HEK293 (cell line): ENCODE results near the gene GET3.
"Not testable (repeated sequence)": the region's sequence is repeated elsewhere in the genome, so short reads cannot be mapped to it uniquely, and the experiment has no call there.

Source experiments
- CTCF ChIA-PET: fragments of 350-600 bp; formaldehyde crosslinking; extraction: SDS; loops from one replicate; lab custom pipeline; 2021; ENCODE audit warnings: antibody characterized with exemption; lab: Yijun Ruan, JAX
- POLR2A ChIA-PET: fragments of 300-600 bp; formaldehyde crosslinking; extraction: SDS; loops from one replicate; lab custom pipeline; 2020; ENCODE audit warnings: antibody characterized with exemption, inconsistent platforms; lab: Yijun Ruan, JAX
- H3K27ac ChIP-seq: fragments of 200-500 bp; sonication (Bioruptor generic); 2 replicates; pipeline ENCODE4 v1.5.1; 2014; ENCODE audit warnings: low read depth, low read length, control low read depth, inconsistent platforms; ENCODE audit errors: extremely low read depth
- H3K36me3 ChIP-seq, 2 experiments: fragments of 200-500 bp in 1 of 2; sonication (Bioruptor generic) in 1 of 2; 1 replicate in 1 of 2; 2 replicates in 1 of 2; pipeline ENCODE4 v1.5.1; 2014 to 2017; ENCODE audit warnings: inconsistent platforms in 2 of 2, low read length in 2 of 2; ENCODE audit not compliant: control insufficient read depth in 2 of 2, insufficient read depth in 1 of 2
- H3K4me1 ChIP-seq: fragments of 200-500 bp; sonication (Bioruptor generic); 2 replicates; pipeline ENCODE4 v1.5.1; 2014; ENCODE audit warnings: mild to moderate bottlenecking, low read length, inconsistent platforms; ENCODE audit not compliant: control insufficient read depth, insufficient read depth
- H3K4me3 ChIP-seq: 2 replicates; pipeline ENCODE4 v1.5.1; 2011; ENCODE audit warnings: low read depth, mild to moderate bottlenecking, control low read depth, low read length, moderate library complexity
- H3K9me3 ChIP-seq: fragments of 200-500 bp; sonication (Bioruptor generic); 2 replicates; pipeline ENCODE4 v1.5.1; 2014; ENCODE audit warnings: low read depth, low read length, inconsistent platforms; ENCODE audit not compliant: control insufficient read depth, insufficient read depth
- ZNF121 ChIP-seq: fragments of 450-650 bp; formaldehyde crosslinking; IDR thresholded peaks from 2 replicates; pipeline ENCODE4 v1.5.1; 2016; ENCODE audit warnings: missing biosample characterization, missing genetic modification characterization
- ZNF140 ChIP-seq: fragments of 450-650 bp; formaldehyde crosslinking; IDR thresholded peaks from 2 replicates; pipeline ENCODE4 v1.5.1; 2016; ENCODE audit warnings: missing biosample characterization, missing genetic modification characterization
- ZNF202 ChIP-seq: fragments of 450-650 bp; formaldehyde crosslinking; IDR thresholded peaks from 2 replicates; pipeline ENCODE4 v1.5.1; 2016; ENCODE audit warnings: missing biosample characterization, missing genetic modification characterization, borderline replicate concordance
- ZNF292 ChIP-seq: fragments of 450-650 bp; formaldehyde crosslinking; IDR thresholded peaks from 2 replicates; pipeline ENCODE4 v1.5.1; 2016; ENCODE audit warnings: low read depth, missing biosample characterization, missing genetic modification characterization, borderline replicate concordance
- ZNF354C ChIP-seq: fragments of 450-650 bp; formaldehyde crosslinking; IDR thresholded peaks from 2 replicates; pipeline ENCODE4 v1.5.1; 2016; ENCODE audit warnings: missing biosample characterization, missing genetic modification characterization, low read depth, borderline replicate concordance
- ZNF394 ChIP-seq: fragments of 450-650 bp; formaldehyde crosslinking; IDR thresholded peaks from 2 replicates; pipeline ENCODE4 v1.5.1; 2016; ENCODE audit warnings: missing biosample characterization, missing genetic modification characterization, mild to moderate bottlenecking, moderate library complexity, borderline replicate concordance
- ZNF426 ChIP-seq: fragments of 450-650 bp; formaldehyde crosslinking; IDR thresholded peaks from 2 replicates; pipeline ENCODE4 v1.5.1; 2017; ENCODE audit warnings: missing biosample characterization, missing genetic modification characterization, mild to moderate bottlenecking, inconsistent platforms, moderate library complexity
- ZNF558 ChIP-seq: fragments of 450-650 bp; formaldehyde crosslinking; IDR thresholded peaks from 2 replicates; pipeline ENCODE4 v1.5.1; 2016; ENCODE audit warnings: missing biosample characterization, missing genetic modification characterization
- ZNF623 ChIP-seq: fragments of 450-650 bp; formaldehyde crosslinking; IDR thresholded peaks from 2 replicates; pipeline ENCODE4 v1.5.1; 2016; ENCODE audit warnings: missing biosample characterization, missing genetic modification characterization
- ZNF629 ChIP-seq: fragments of 450-650 bp; formaldehyde crosslinking; IDR thresholded peaks from 2 replicates; pipeline ENCODE4 v1.5.1; 2017; ENCODE audit warnings: missing biosample characterization, missing genetic modification characterization
- ZNF654 ChIP-seq: fragments of 450-650 bp; formaldehyde crosslinking; IDR thresholded peaks from 2 replicates; pipeline ENCODE4 v1.5.1; 2016; ENCODE audit warnings: low read depth, missing biosample characterization, missing genetic modification characterization
- ZNF791 ChIP-seq: fragments of 450-650 bp; formaldehyde crosslinking; IDR thresholded peaks from 2 replicates; pipeline ENCODE4 v1.5.1; 2016; ENCODE audit warnings: missing biosample characterization, missing genetic modification characterization
- TF ChIP-seq, protein P1 (sequence below): fragments of 450-650 bp; formaldehyde crosslinking; conservative IDR thresholded peaks from 2 replicates; pipeline ENCODE4 v1.5.1; 2016; ENCODE audit warnings: low read depth, missing biosample characterization, missing genetic modification characterization
- TF ChIP-seq, protein P2 (sequence below): fragments of 450-650 bp; formaldehyde crosslinking; IDR thresholded peaks from 2 replicates; pipeline ENCODE4 v1.5.1; 2016; ENCODE audit warnings: missing biosample characterization, missing genetic modification characterization
- TF ChIP-seq, protein P3 (sequence below): fragments of 450-650 bp; formaldehyde crosslinking; conservative IDR thresholded peaks from 2 replicates; pipeline ENCODE4 v1.5.1; 2016; ENCODE audit warnings: low read depth, missing biosample characterization, missing genetic modification characterization

GET3 gene

DNA sequence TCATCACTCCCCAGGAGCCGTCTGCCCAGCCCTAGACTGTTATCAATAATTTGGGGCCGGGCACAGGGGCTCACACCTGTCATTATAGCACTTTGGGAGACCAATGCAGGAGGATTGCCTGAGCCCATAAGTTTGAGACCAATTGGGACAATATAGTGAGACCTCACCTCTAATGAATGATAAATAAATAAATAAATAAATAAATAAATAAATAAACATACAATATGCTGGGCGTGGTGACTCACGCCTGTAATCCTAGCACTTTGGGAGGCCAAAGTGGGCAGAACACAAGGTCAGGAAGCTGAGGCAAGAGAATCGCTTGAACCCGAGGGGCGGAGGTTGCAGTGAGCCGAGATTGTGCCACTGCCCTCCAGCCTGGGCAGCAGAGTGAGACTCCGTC, 24.0 kb upstream of the GET3 start:
- not testable (repeated sequence) for H3K4me3 ChIP-seq, H3K9me3 ChIP-seq, H3K4me1 ChIP-seq, H3K27ac ChIP-seq
- CTCF ChIA-PET = interaction anchor here (0.7 to 1.8 kb wide), 7 partner anchors 20 to 84 kb away, joined by 3 to 7 read pairs (median 5); no protein-coding TSS in a partner anchor
- H3K36me3 ChIP-seq = peaks cover 64 to 97% of the 10 kb centered on the region in 2 experiments
- POLR2A ChIA-PET = interaction anchor here (0.5 kb wide), 1 partner anchor 553 kb away, joined by 4 read pairs; no protein-coding TSS in a partner anchor
- TF ChIP-seq ZNF623 (peak; percentile 59), ZNF629 (tag by site-specific recombination) (peak; percentile 28; the same call in 1 of the 2 replicates), ZNF394 (tag by site-specific recombination) (peak; percentile 86), ZNF558 (tag by site-specific recombination) (0 out of 2 replicates have a peak, but pooled peaks have one; percentile 25), ZNF140 (tag by site-specific recombination) (peak; percentile 36; the same call in 1 of the 2 replicates), ZNF654 (0 out of 2 replicates have a peak, but pooled peaks have one; percentile 15), ZNF354C (tag by site-specific recombination) (0 out of 2 replicates have a peak, but pooled peaks have one; percentile 62), ZNF202 (tag by site-specific recombination) (0 out of 2 replicates have a peak, but pooled peaks have one; percentile 16), ZNF292 (0 out of 2 replicates have a peak, but pooled peaks have one; percentile 12), ZNF426 (tag by site-specific recombination) (peak; percentile 55), ZNF791 (tag by site-specific recombination) (0 out of 2 replicates have a peak, but pooled peaks have one; percentile 18), ZNF121 (tag by site-specific recombination) (0 out of 2 replicates have a peak, but pooled peaks have one; percentile 19)
- TF ChIP-seq, protein P1, sequence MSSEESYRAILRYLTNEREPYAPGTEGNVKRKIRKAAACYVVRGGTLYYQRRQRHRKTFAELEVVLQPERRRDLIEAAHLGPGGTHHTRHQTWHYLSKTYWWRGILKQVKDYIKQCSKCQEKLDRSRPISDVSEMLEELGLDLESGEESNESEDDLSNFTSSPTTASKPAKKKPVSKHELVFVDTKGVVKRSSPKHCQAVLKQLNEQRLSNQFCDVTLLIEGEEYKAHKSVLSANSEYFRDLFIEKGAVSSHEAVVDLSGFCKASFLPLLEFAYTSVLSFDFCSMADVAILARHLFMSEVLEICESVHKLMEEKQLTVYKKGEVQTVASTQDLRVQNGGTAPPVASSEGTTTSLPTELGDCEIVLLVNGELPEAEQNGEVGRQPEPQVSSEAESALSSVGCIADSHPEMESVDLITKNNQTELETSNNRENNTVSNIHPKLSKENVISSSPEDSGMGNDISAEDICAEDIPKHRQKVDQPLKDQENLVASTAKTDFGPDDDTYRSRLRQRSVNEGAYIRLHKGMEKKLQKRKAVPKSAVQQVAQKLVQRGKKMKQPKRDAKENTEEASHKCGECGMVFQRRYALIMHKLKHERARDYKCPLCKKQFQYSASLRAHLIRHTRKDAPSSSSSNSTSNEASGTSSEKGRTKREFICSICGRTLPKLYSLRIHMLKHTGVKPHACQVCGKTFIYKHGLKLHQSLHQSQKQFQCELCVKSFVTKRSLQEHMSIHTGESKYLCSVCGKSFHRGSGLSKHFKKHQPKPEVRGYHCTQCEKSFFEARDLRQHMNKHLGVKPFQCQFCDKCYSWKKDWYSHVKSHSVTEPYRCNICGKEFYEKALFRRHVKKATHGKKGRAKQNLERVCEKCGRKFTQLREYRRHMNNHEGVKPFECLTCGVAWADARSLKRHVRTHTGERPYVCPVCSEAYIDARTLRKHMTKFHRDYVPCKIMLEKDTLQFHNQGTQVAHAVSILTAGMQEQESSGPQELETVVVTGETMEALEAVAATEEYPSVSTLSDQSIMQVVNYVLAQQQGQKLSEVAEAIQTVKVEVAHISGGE (tag by site-specific recombination) = peak; percentile 37; the same call in 1 of the 2 replicates
- TF ChIP-seq, protein P2, sequence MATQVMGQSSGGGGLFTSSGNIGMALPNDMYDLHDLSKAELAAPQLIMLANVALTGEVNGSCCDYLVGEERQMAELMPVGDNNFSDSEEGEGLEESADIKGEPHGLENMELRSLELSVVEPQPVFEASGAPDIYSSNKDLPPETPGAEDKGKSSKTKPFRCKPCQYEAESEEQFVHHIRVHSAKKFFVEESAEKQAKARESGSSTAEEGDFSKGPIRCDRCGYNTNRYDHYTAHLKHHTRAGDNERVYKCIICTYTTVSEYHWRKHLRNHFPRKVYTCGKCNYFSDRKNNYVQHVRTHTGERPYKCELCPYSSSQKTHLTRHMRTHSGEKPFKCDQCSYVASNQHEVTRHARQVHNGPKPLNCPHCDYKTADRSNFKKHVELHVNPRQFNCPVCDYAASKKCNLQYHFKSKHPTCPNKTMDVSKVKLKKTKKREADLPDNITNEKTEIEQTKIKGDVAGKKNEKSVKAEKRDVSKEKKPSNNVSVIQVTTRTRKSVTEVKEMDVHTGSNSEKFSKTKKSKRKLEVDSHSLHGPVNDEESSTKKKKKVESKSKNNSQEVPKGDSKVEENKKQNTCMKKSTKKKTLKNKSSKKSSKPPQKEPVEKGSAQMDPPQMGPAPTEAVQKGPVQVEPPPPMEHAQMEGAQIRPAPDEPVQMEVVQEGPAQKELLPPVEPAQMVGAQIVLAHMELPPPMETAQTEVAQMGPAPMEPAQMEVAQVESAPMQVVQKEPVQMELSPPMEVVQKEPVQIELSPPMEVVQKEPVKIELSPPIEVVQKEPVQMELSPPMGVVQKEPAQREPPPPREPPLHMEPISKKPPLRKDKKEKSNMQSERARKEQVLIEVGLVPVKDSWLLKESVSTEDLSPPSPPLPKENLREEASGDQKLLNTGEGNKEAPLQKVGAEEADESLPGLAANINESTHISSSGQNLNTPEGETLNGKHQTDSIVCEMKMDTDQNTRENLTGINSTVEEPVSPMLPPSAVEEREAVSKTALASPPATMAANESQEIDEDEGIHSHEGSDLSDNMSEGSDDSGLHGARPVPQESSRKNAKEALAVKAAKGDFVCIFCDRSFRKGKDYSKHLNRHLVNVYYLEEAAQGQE (tag by site-specific recombination) = 0 out of 2 replicates have a peak, but pooled peaks have one; percentile 33
- TF ChIP-seq, protein P3, sequence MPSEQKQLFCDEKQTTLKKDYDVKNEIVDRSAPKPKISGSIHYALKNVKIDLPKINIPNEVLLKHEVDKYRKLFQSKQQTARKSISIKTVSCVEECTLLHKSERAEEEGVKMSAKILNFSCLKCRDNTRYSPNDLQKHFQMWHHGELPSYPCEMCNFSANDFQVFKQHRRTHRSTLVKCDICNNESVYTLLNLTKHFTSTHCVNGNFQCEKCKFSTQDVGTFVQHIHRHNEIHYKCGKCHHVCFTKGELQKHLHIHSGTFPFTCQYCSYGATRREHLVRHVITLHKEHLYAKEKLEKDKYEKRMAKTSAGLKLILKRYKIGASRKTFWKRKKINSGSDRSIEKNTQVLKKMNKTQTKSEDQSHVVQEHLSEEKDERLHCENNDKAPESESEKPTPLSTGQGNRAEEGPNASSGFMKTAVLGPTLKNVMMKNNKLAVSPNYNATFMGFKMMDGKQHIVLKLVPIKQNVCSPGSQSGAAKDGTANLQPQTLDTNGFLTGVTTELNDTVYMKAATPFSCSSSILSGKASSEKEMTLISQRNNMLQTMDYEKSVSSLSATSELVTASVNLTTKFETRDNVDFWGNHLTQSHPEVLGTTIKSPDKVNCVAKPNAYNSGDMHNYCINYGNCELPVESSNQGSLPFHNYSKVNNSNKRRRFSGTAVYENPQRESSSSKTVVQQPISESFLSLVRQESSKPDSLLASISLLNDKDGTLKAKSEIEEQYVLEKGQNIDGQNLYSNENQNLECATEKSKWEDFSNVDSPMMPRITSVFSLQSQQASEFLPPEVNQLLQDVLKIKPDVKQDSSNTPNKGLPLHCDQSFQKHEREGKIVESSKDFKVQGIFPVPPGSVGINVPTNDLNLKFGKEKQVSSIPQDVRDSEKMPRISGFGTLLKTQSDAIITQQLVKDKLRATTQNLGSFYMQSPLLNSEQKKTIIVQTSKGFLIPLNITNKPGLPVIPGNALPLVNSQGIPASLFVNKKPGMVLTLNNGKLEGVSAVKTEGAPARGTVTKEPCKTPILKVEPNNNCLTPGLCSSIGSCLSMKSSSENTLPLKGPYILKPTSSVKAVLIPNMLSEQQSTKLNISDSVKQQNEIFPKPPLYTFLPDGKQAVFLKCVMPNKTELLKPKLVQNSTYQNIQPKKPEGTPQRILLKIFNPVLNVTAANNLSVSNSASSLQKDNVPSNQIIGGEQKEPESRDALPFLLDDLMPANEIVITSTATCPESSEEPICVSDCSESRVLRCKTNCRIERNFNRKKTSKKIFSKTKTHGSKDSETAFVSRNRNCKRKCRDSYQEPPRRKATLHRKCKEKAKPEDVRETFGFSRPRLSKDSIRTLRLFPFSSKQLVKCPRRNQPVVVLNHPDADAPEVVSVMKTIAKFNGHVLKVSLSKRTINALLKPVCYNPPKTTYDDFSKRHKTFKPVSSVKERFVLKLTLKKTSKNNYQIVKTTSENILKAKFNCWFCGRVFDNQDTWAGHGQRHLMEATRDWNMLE = peak; percentile 73
